T-cell (primary cell): ENCODE data around the gene PRLR. TPM values are rescaled to one million over a fixed set of nuclear protein-coding genes. Genes with fewer than 3 reads are reported as not detected.
"Not testable (repeated sequence)": the region's sequence is repeated elsewhere in the genome, so short reads cannot be mapped to it uniquely, and the experiment has no call there.

Source experiments
- ATAC-seq, 4 experiments: fragments of 200-7000 bp in 3 of 4; fragments of 150-1000 bp in 1 of 4; cut with Tn5 transposase; replicated peaks in 1 of 4; 1 replicate in 3 of 4; 2 replicates in 1 of 4; pipeline ENCODE4 v1.10.0; 2021; ENCODE audit warnings: moderate library complexity in 3 of 4, mild to moderate bottlenecking in 2 of 4, moderate number of reproducible peaks in 1 of 4
- CTCF ChIA-PET, 2 donors: fragments of 300-600 bp; sonication (Branson Sonifier 250); formaldehyde crosslinking; loops; one replicate each; lab custom pipeline; 2022; ENCODE audit warnings: antibody characterized with exemption in 2 of 2; lab: Charles Lee
- POLR2A ChIA-PET, 2 donors: fragments of 300-600 bp; sonication (Branson Sonifier 250); formaldehyde crosslinking; loops; one replicate each; lab custom pipeline; 2022; ENCODE audit warnings: antibody characterized with exemption in 2 of 2; lab: Charles Lee
- DNase-seq, 35 experiments: peaks; one replicate each; pipeline versions ENCODE4 v3.0.0 to v3.0.0-alpha.2; 2013 to 2023
- H3K27ac ChIP-seq: one replicate; pipeline ENCODE4 v1.5.1; 2013; ENCODE audit warnings: low read length
- H3K27me3 ChIP-seq, 2 experiments: replicated peaks in 1 of 2; 1 replicate in 1 of 2; 2 replicates in 1 of 2; pipeline versions ENCODE4 v1.6.1 to v1.7.0; 2013; ENCODE audit warnings: low read length in 1 of 2, mixed read lengths in 1 of 2; ENCODE audit not compliant: control insufficient read depth in 2 of 2, insufficient read depth in 2 of 2; ENCODE audit errors: extremely low read depth in 1 of 2
- H3K36me3 ChIP-seq, 2 donors: 1 replicate in 1 of 2; 2 replicates in 1 of 2; pipeline versions ENCODE4 v1.6.1 to v1.7.0; 2013; ENCODE audit warnings: low read length in 1 of 2; ENCODE audit not compliant: control insufficient read depth in 2 of 2, insufficient read depth in 1 of 2; ENCODE audit errors: extremely low read depth in 1 of 2
- H3K4me1 ChIP-seq, 2 experiments: 1 replicate in 1 of 2; 2 replicates in 1 of 2; pipeline versions ENCODE4 v1.6.1 to v1.7.0; 2013; ENCODE audit warnings: low read length in 2 of 2, mixed read lengths in 1 of 2; ENCODE audit not compliant: insufficient read depth in 2 of 2, control insufficient read depth in 1 of 2; ENCODE audit errors: extremely low read depth in 1 of 2
- H3K4me3 ChIP-seq, 2 donors: 1 replicate in 1 of 2; 2 replicates in 1 of 2; pipeline versions ENCODE4 v1.5.1 to v1.7.0; 2013; ENCODE audit warnings: mild to moderate bottlenecking in 2 of 2, low read length in 1 of 2, moderate library complexity in 1 of 2; ENCODE audit not compliant: control insufficient read depth in 1 of 2; ENCODE audit errors: extremely low read depth in 1 of 2
- H3K9me3 ChIP-seq: 2 replicates; pipeline ENCODE4 v1.7.0; 2013
- H3K27ac Mint-ChIP-seq, 2 donors: one replicate each; pipeline ENCODE4 v1.8.0; 2020 to 2021; ENCODE audit warnings: mild to moderate bottlenecking in 2 of 2, mixed read lengths in 2 of 2
- H3K27me3 Mint-ChIP-seq, 2 donors: one replicate each; pipeline ENCODE4 v1.8.0; 2021 to 2022; ENCODE audit warnings: mixed read lengths in 2 of 2
- H3K36me3 Mint-ChIP-seq: one replicate; pipeline ENCODE4 v1.8.0; 2021; ENCODE audit warnings: mixed read lengths
- H3K4me1 Mint-ChIP-seq, 3 donors: one replicate each; pipeline ENCODE4 v1.8.0; 2020 to 2022; ENCODE audit warnings: mixed read lengths in 3 of 3, mild to moderate bottlenecking in 1 of 3
- H3K4me3 Mint-ChIP-seq, 3 donors: one replicate each; pipeline ENCODE4 v1.8.0; 2020 to 2022; ENCODE audit warnings: mild to moderate bottlenecking in 3 of 3, mixed read lengths in 3 of 3, moderate library complexity in 3 of 3
- H3K9me3 Mint-ChIP-seq, 3 donors: one replicate each; pipeline ENCODE4 v1.8.0; 2020 to 2022; ENCODE audit warnings: mixed read lengths in 3 of 3
- WGBS: methylation state at CpG from one replicate; pipeline ENCODE4 v1.1.5; 2013; ENCODE audit warnings: missing lambda C conversion rate; ENCODE audit not compliant: insufficient coverage; 5-methylcytosine and 5-hydroxymethylcytosine counted together
- total RNA-seq, 35 experiments: library from RNA in 6 of 35; stranded (reverse) in 6 of 35; fragments of 120-200 nt in 1 of 35; gene quantifications; one replicate each; pipeline versions ENCODE4 v1.2.1 to v1.2.4 and lab custom pipeline; 2013 to 2026

The PRLR gene
- total RNA-seq, 5 donors from 2014 or later (not counting 1 experiment from before 2014, with no cell fraction given): 0.16 to 0.23 (median 0.23) TPM; not detected in 2

DNA sequence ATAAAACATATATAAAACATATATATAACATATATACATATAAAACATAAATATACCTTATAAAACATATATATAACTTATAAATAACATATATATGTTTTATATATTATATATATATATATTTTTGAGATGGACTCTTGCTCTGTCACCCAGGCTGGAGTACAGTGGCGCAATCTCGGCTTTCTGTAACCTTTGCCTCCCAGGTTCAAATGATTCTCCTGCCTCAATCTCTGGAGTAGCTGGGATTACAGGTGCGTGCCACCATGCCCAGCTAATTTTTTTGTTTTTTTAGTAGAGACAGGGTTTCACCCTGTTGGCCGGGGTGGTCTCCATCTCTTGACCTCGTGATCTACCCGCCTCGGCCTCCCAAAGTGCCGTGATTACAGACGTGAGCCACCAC, 128.6 kb downstream of the PRLR start:
- ATAC-seq, H3K4me1 Mint-ChIP-seq, POLR2A ChIA-PET, DNase-seq, H3K9me3 Mint-ChIP-seq, H3K36me3 ChIP-seq, H3K4me1 ChIP-seq, H3K4me3 Mint-ChIP-seq, CTCF ChIA-PET, H3K27ac Mint-ChIP-seq, H3K9me3 ChIP-seq, H3K4me3 ChIP-seq, H3K36me3 Mint-ChIP-seq, H3K27ac ChIP-seq: not testable (repeated sequence)
- peaks cover 45 to 46% of the 10 kb centered on the region in 2 donors for H3K27me3 Mint-ChIP-seq
- H3K27me3 ChIP-seq: peaks cover 0 to 17% of the 10 kb centered on the region in 2 experiments
- 100% methylated on average over 2 of the region's 9 CpGs for WGBS

DNA sequence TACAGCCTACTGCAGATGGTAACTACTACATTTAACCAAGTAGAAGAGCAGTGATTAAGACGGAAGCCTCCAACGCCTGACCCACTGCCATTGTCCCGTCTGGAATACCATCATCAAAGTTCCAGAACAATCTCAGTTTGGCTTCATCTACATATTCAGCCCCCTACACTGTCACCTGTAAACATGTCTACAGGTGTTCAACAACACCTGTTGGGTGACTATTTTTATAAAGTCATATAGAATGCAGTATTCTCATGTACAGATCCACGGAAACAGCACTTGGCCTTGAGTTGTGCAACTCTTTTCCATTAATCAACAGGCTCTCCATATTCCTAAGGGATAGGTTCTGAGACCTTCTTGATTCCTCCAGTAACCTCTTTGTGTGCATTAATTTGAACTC, 129.3 kb downstream of the PRLR start:
- POLR2A ChIA-PET: no interaction called here
- Histone ChIP-seq H3K9me3 (no peaks in the 10 kb centered on the region), H3K4me1 (no peaks in the 10 kb centered on the region), H3K4me3 (no peak overlapping the region), H3K36me3 (no peaks in the 10 kb centered on the region), H3K27ac (no peak overlapping the region), H3K27me3 (peaks cover 0 to 17% of the 10 kb centered on the region in 2 experiments)
- no peaks in the 10 kb centered on the region for H3K4me1 Mint-ChIP-seq
- ATAC-seq (no peak), DNase-seq (no peak)
- H3K27ac Mint-ChIP-seq: no peak overlapping the region
- no peaks in the 10 kb centered on the region for H3K9me3 Mint-ChIP-seq
- no peak overlapping the region for H3K4me3 Mint-ChIP-seq
- WGBS: 97% methylated on average over 3 of the region's 4 CpGs
- H3K36me3 Mint-ChIP-seq: no peaks in the 10 kb centered on the region
- CTCF ChIA-PET: no interaction called here
- peaks cover 40 to 41% of the 10 kb centered on the region in 2 donors for H3K27me3 Mint-ChIP-seq

DNA sequence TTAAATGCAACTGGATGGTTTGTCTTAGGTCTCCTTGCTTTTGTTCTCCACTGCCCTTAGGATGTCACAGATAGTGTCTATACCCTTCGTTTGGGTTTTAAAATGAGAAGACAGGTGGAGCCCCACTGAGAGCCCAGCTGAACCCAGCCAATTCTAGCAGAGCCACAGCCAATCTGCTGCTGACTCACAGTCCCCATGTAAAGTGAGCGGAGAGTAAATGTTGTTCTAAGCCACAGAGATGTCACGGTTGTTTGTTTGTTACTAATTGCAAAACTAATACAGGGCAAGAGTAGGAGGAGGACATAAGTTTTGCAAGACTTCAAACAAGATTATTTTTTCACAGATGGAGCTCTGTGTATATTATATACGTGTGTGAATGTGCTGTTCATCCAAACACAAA, 132.1 kb downstream of the PRLR start:
- Mint-ChIP-seq H3K27ac (no peak overlapping the region), H3K36me3 (no peaks in the 10 kb centered on the region), H3K4me1 (no peaks in the 10 kb centered on the region), H3K27me3 (peaks cover 22 to 26% of the 10 kb centered on the region in 2 donors), H3K4me3 (no peak overlapping the region), H3K9me3 (no peaks in the 10 kb centered on the region)
- Histone ChIP-seq H3K27ac (no peak overlapping the region), H3K4me1 (no peaks in the 10 kb centered on the region), H3K27me3 (peaks cover 0 to 12% of the 10 kb centered on the region in 2 experiments), H3K9me3 (no peaks in the 10 kb centered on the region), H3K36me3 (no peaks in the 10 kb centered on the region), H3K4me3 (no peak overlapping the region)
- ATAC-seq (no peak), DNase-seq (no peak)
- ChIA-PET POLR2A (no interaction called here), CTCF (interaction anchor here in 1 of 2 donors (0.6 kb wide), 1 partner anchor 828 kb away, joined by 4 read pairs; no protein-coding TSS in a partner anchor)
- no CpG with 5 or more reads among the region's 4 CpGs for WGBS

DNA sequence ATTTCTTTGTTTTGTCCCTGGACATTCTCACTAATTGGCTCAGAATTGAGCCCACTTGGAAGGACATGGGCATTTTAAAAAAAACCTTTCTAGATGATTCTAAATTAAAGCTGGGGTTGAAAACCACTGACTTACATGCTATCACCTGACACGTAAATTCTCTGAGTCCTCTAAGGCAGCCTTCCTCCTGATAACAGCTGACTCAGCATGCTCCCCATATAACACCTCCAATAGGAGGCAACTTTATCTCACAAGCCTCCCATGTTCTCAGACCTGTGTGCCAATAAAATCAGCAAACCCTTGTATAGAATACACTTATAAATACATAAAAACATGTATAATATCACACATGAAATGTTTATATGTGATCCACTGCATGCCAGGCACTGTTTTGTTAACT, 133.4 kb downstream of the PRLR start:
- Mint-ChIP-seq H3K36me3 (no peaks in the 10 kb centered on the region), H3K4me3 (no peak overlapping the region), H3K27me3 (peaks cover 12 to 15% of the 10 kb centered on the region in 2 donors), H3K27ac (no peak overlapping the region), H3K4me1 (no peaks in the 10 kb centered on the region), H3K9me3 (no peaks in the 10 kb centered on the region)
- H3K9me3 ChIP-seq: no peaks in the 10 kb centered on the region
- no peak overlapping the region for H3K4me3 ChIP-seq
- ATAC-seq: no peak
- WGBS: no CpG with 5 or more reads among the region's 1 CpG
- no peak overlapping the region for H3K27ac ChIP-seq
- CTCF ChIA-PET: no interaction called here
- no peak for DNase-seq
- H3K4me1 ChIP-seq: no peaks in the 10 kb centered on the region
- POLR2A ChIA-PET: no interaction called here
- H3K36me3 ChIP-seq: no peaks in the 10 kb centered on the region
- H3K27me3 ChIP-seq: peaks cover 0 to 11% of the 10 kb centered on the region in 2 experiments

DNA sequence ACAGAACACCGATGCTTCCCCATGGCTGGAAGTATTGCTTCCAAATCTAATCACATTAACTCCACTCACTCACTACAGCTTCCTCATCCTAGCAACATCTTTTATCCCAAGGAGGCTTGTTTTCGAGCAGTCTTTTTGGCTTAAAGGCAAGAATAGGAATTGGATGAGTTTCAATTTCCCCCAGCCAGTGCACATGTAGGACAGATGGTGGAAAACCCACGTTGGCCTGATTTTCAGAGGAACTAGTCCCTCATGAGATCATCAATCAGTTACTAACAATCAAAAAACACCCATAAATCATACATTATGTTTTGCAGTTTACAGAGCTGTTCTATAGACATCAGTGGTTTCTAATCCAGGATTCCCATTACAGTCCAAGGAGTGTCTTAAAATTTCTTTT, 134.1 kb downstream of the PRLR start:
- Histone ChIP-seq H3K4me1 (no peaks in the 10 kb centered on the region), H3K9me3 (no peaks in the 10 kb centered on the region), H3K4me3 (no peak overlapping the region), H3K36me3 (no peaks in the 10 kb centered on the region), H3K27ac (no peak overlapping the region), H3K27me3 (peaks cover 0 to 9% of the 10 kb centered on the region in 2 experiments)
- H3K4me1 Mint-ChIP-seq: no peaks in the 10 kb centered on the region
- ATAC-seq (no peak), DNase-seq (no peak)
- ChIA-PET CTCF (no interaction called here), POLR2A (no interaction called here)
- H3K9me3 Mint-ChIP-seq: no peaks in the 10 kb centered on the region
- no peaks in the 10 kb centered on the region for H3K36me3 Mint-ChIP-seq
- peaks cover 10 to 12% of the 10 kb centered on the region in 2 donors for H3K27me3 Mint-ChIP-seq
- WGBS: 100% methylated on average over 1 of the region's 3 CpGs
- no peak overlapping the region for H3K4me3 Mint-ChIP-seq
- no peak overlapping the region for H3K27ac Mint-ChIP-seq

DNA sequence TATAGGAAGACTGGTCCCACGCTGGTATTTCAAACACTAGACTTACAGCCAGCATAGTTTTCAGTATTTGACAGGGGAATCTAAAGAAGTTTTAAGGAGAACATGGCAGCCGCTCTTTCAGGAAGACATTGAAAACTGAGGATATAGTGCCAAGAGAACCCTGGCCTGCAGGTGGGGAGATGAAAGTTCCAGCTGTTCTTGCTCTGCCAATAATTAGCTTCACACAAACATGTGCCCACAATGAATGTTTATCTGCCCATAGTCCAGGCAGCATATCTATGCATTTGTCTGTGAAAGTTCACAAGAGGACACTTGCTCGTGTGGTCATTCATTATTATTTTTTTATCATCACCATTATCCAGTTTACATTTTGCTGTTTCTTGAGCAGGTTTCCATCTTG, 134.9 kb downstream of the PRLR start:
- Histone ChIP-seq H3K4me3 (no peak overlapping the region), H3K36me3 (no peaks in the 10 kb centered on the region), H3K4me1 (no peaks in the 10 kb centered on the region), H3K27ac (no peak overlapping the region), H3K9me3 (no peaks in the 10 kb centered on the region), H3K27me3 (peaks cover 0 to 9% of the 10 kb centered on the region in 2 experiments)
- Mint-ChIP-seq H3K36me3 (no peaks in the 10 kb centered on the region), H3K4me1 (no peaks in the 10 kb centered on the region), H3K27me3 (peaks cover 9 to 10% of the 10 kb centered on the region in 2 donors), H3K4me3 (no peak overlapping the region), H3K27ac (no peak overlapping the region), H3K9me3 (no peaks in the 10 kb centered on the region)
- WGBS: no CpG with 5 or more reads among the region's 3 CpGs
- ChIA-PET POLR2A (no interaction called here), CTCF (no interaction called here)
- ATAC-seq (no peak), DNase-seq (no peak)

DNA sequence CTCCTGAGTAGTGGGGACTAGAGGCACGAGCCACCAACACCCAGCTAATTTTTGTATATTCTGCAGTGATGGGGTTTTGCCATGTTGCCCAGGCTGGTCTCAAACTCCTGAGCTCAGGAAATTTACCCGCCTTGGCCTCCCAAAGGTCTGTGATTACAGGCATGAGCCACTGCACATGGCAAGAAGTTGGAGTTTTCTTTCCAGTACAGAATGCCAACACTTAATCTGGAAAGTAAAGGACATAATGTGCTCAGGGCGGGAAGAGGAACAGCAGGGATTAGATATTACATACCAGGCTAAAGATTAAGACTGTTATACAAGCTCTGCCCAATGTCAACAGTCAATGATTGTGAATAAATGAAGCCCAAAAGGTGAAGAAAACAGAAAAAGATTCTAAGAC, 135.3 kb downstream of the PRLR start:
- H3K4me1 Mint-ChIP-seq: no peaks in the 10 kb centered on the region
- H3K36me3 Mint-ChIP-seq: no peaks in the 10 kb centered on the region
- peaks cover 9 to 10% of the 10 kb centered on the region in 2 donors for H3K27me3 Mint-ChIP-seq
- no peaks in the 10 kb centered on the region for H3K4me1 ChIP-seq
- ChIA-PET POLR2A (no interaction called here), CTCF (no interaction called here)
- no peaks in the 10 kb centered on the region for H3K9me3 Mint-ChIP-seq
- no peaks in the 10 kb centered on the region for H3K36me3 ChIP-seq
- peaks cover 0 to 9% of the 10 kb centered on the region in 2 experiments for H3K27me3 ChIP-seq
- no peak overlapping the region for H3K27ac ChIP-seq
- no peak for ATAC-seq
- WGBS: 100% methylated on average over 1 of the region's 3 CpGs
- H3K9me3 ChIP-seq: no peaks in the 10 kb centered on the region
- H3K4me3 Mint-ChIP-seq: no peak overlapping the region
- no peak overlapping the region for H3K4me3 ChIP-seq
- no peak overlapping the region for H3K27ac Mint-ChIP-seq
- no peak for DNase-seq
